ENCODE results near the gene GPR155.

GRCh38 chr2:174450021-174450816 is 36.6 kb downstream of the GPR155 start:
- TF ChIP-seq CTCF (IDR thresholded peaks at IDR 0.05) (no peak), SIN3A (IDR thresholded peaks at IDR 0.05; ENCODE audit: borderline replicate concordance, insufficient read depth, low read depth, low read length) (no peak), POLR2AphosphoS5 (IDR thresholded peaks at IDR 0.05; ENCODE audit: low read depth, low read length) (no peak)
